HUES6 (cell line): ENCODE results near the gene ZNF322.
"Not testable (repeated sequence)": the region's sequence is repeated elsewhere in the genome, so short reads cannot be mapped to it uniquely, and the experiment has no call there.

ENCODE experiments used
- H3K27ac ChIP-seq: 2 replicates; pipeline ENCODE4 v1.7.0; 2013; ENCODE audit warnings: low read depth, mild to moderate bottlenecking, low read length, inconsistent platforms
- H3K27me3 ChIP-seq: 2 replicates; pipeline ENCODE4 v1.6.1; 2013; ENCODE audit warnings: low read length; ENCODE audit not compliant: control insufficient read depth, insufficient read depth
- H3K36me3 ChIP-seq: 2 replicates; pipeline ENCODE4 v1.6.1; 2013; ENCODE audit warnings: low read length; ENCODE audit not compliant: control insufficient read depth, insufficient read depth
- H3K4me1 ChIP-seq: 2 replicates; pipeline ENCODE4 v1.6.1; 2013; ENCODE audit warnings: low read length; ENCODE audit not compliant: control insufficient read depth, insufficient read depth
- H3K4me3 ChIP-seq: 2 replicates; pipeline ENCODE4 v1.5.1; 2013; ENCODE audit warnings: low read depth, low read length
- H3K9ac ChIP-seq: one replicate; pipeline ENCODE4 v1.6.1; 2013; ENCODE audit warnings: mild to moderate bottlenecking, low read length
- H3K9me3 ChIP-seq: 2 replicates; pipeline ENCODE4 v1.6.1; 2013; ENCODE audit warnings: low read depth, low read length; ENCODE audit not compliant: control insufficient read depth, insufficient read depth

Gene ZNF322

GRCh38 chr6:26659042-26659999 lies at the start of gene ZNF322:
ZNF322 (minus strand) TSS chr6:26659746; CDS start chr6:26638553, 21,193 bp downstream.
- no peaks in the 10 kb centered on the region for H3K9me3 ChIP-seq
- peak within 1 kb of the TSS; percentile 60; the same call in 1 of the 2 replicates for H3K27ac ChIP-seq
- H3K4me3 ChIP-seq: peak within 1 kb of the TSS; percentile 100
- H3K4me1 ChIP-seq: no peaks in the 10 kb centered on the region
- peak within 1 kb of the TSS; percentile 84 for H3K9ac ChIP-seq
- peaks cover 31% of the 10 kb centered on the region for H3K36me3 ChIP-seq
- H3K27me3 ChIP-seq: peaks cover 29% of the 10 kb centered on the region

- H3K36me3 ChIP-seq, H3K27ac ChIP-seq, H3K4me3 ChIP-seq, H3K9ac ChIP-seq, H3K27me3 ChIP-seq, H3K4me1 ChIP-seq, H3K9me3 ChIP-seq: not testable (repeated sequence)
Measured at GRCh38 chr6:26705780-26706179, 46.2 kb upstream of the ZNF322 start.

GRCh38 chr6:26705352-26705751 lies 45.8 kb upstream of the ZNF322 start:
- H3K4me3 ChIP-seq, H3K9me3 ChIP-seq, H3K9ac ChIP-seq, H3K36me3 ChIP-seq, H3K4me1 ChIP-seq, H3K27me3 ChIP-seq, H3K27ac ChIP-seq: not testable (repeated sequence)

- not testable (repeated sequence) for H3K4me3 ChIP-seq, H3K9ac ChIP-seq, H3K9me3 ChIP-seq, H3K27me3 ChIP-seq, H3K27ac ChIP-seq, H3K36me3 ChIP-seq, H3K4me1 ChIP-seq
Measured at GRCh38 chr6:26701023-26701747, 41.6 kb upstream of the ZNF322 start.

GRCh38 chr6:26697496-26697895 lies 38.0 kb upstream of the ZNF322 start:
- H3K27me3 ChIP-seq, H3K4me1 ChIP-seq, H3K9me3 ChIP-seq, H3K9ac ChIP-seq, H3K4me3 ChIP-seq, H3K36me3 ChIP-seq, H3K27ac ChIP-seq: not testable (repeated sequence)

GRCh38 chr6:26689324-26689947 lies 29.9 kb upstream of the ZNF322 start:
- not testable (repeated sequence) for H3K27me3 ChIP-seq, H3K4me3 ChIP-seq, H3K9ac ChIP-seq, H3K9me3 ChIP-seq, H3K4me1 ChIP-seq, H3K36me3 ChIP-seq, H3K27ac ChIP-seq

GRCh38 chr6:26682435-26683042 lies 23.0 kb upstream of the ZNF322 start:
- H3K27ac ChIP-seq, H3K4me1 ChIP-seq, H3K9me3 ChIP-seq, H3K4me3 ChIP-seq, H3K9ac ChIP-seq, H3K36me3 ChIP-seq, H3K27me3 ChIP-seq: not testable (repeated sequence)

GRCh38 chr6:26673287-26673686 lies 13.7 kb upstream of the ZNF322 start:
- H3K36me3 ChIP-seq, H3K9ac ChIP-seq, H3K4me3 ChIP-seq, H3K9me3 ChIP-seq, H3K27me3 ChIP-seq, H3K4me1 ChIP-seq, H3K27ac ChIP-seq: not testable (repeated sequence)

- not testable (repeated sequence) for H3K4me1 ChIP-seq, H3K4me3 ChIP-seq, H3K9me3 ChIP-seq, H3K9ac ChIP-seq, H3K36me3 ChIP-seq, H3K27me3 ChIP-seq, H3K27ac ChIP-seq
Measured at GRCh38 chr6:26670558-26670957, 11.0 kb upstream of the ZNF322 start.

- H3K27me3 ChIP-seq, H3K4me3 ChIP-seq, H3K9ac ChIP-seq, H3K9me3 ChIP-seq, H3K27ac ChIP-seq, H3K4me1 ChIP-seq, H3K36me3 ChIP-seq: not testable (repeated sequence)
Measured at GRCh38 chr6:26670003-26670402, 10.5 kb upstream of the ZNF322 start.

- Histone ChIP-seq H3K9me3 (no peaks in the 10 kb centered on the region), H3K9ac (peak overlapping the region; percentile 84), H3K4me3 (peak overlapping the region; percentile 100), H3K27ac (no peak overlapping the region), H3K27me3 (peaks cover 33% of the 10 kb centered on the region), H3K4me1 (no peaks in the 10 kb centered on the region), H3K36me3 (peaks cover 29% of the 10 kb centered on the region)
Measured at GRCh38 chr6:26660000-26660361, 435 bp upstream of the ZNF322 start.
